GM12878 (cell line): ENCODE data around the gene SYNGR2. TPM values are rescaled to one million over a fixed set of nuclear protein-coding genes. Genes with fewer than 3 reads are reported as not detected.

Experiments
- ATAC-seq: fragments of 200-7000 bp; cut with Tn5 transposase; 3 replicates; pipeline ENCODE4 v1.9.1; 2020; ENCODE audit warnings: mild to moderate bottlenecking, moderate library complexity
- BruUV-seq: library from RNA; stranded (reverse); fragments of 400-500 nt; replicated peaks from 2 replicates; lab custom pipeline; 2021; lab: Mats Ljungman, UMichigan
- CTCF ChIA-PET: fragments of 300-600 bp; sonication (Branson Sonifier 250); formaldehyde crosslinking; extraction: SDS; loops from one replicate; lab custom pipeline; 2021; ENCODE audit warnings: inconsistent platforms; lab: Yijun Ruan, JAX
- POLR2A ChIA-PET: fragments of 350-600 bp; formaldehyde crosslinking; extraction: SDS; loops from one replicate; lab custom pipeline; 2021; ENCODE audit warnings: inconsistent platforms; lab: Charles Lee
- RAD21 ChIA-PET: fragments of 300-600 bp; sonication (Branson Sonifier 250); formaldehyde crosslinking; loops from one replicate; lab custom pipeline; 2023; ENCODE audit warnings: antibody characterized with exemption; ENCODE audit not compliant: unreplicated experiment; lab: Charles Lee
- SMC1A ChIA-PET: fragments of 300-600 bp; sonication (Branson Sonifier 250); formaldehyde crosslinking; loops from one replicate; lab custom pipeline; 2023; ENCODE audit not compliant: unreplicated experiment, uncharacterized antibody; lab: Charles Lee
- DNase-seq: peaks from one replicate; pipeline ENCODE4 v3.0.0-alpha.2; 2011; ENCODE audit warnings: low read depth, low spot score
- FAIRE-seq: peaks from 3 replicates; lab custom pipeline; 2011; peaks lifted over from hg19 to GRCh38; lab: Jason Lieb, UNC
- H2AFZ ChIP-seq: 2 replicates; pipeline ENCODE4 v1.6.0; 2011; ENCODE audit warnings: low read depth, low read length, control low read depth; ENCODE audit not compliant: control insufficient read depth
- H3K27ac ChIP-seq: 2 replicates; pipeline ENCODE4 v1.5.1; 2011; ENCODE audit warnings: control low read depth; ENCODE audit not compliant: control insufficient read depth, insufficient read depth
- H3K27me3 ChIP-seq, 2 experiments: replicated peaks in 1 of 2; 2 replicates each; pipeline versions ENCODE4 v1.6.0 to v1.6.1; 2011; ENCODE audit warnings: low read length in 1 of 2; ENCODE audit not compliant: control insufficient read depth in 2 of 2, insufficient read depth in 2 of 2
- H3K36me3 ChIP-seq, 2 experiments: 2 replicates each; pipeline ENCODE4 v1.5.1; 2011; ENCODE audit warnings: low read length in 1 of 2; ENCODE audit not compliant: control insufficient read depth in 2 of 2, insufficient read depth in 2 of 2
- H3K4me1 ChIP-seq: 2 replicates; pipeline ENCODE4 v1.6.1; 2011; ENCODE audit warnings: mild to moderate bottlenecking, low read length, moderate library complexity, mixed read lengths; ENCODE audit not compliant: control insufficient read depth, insufficient read depth
- H3K4me2 ChIP-seq: 2 replicates; pipeline ENCODE4 v1.6.0; 2011; ENCODE audit warnings: control low read depth; ENCODE audit not compliant: control insufficient read depth, insufficient read depth
- H3K4me3 ChIP-seq: fragments of 200-600 bp; sonication (generic); 2 replicates; pipeline ENCODE4 v1.5.1; 2016
- H3K79me2 ChIP-seq: 2 replicates; pipeline ENCODE4 v1.6.0; 2011; ENCODE audit warnings: low read length; ENCODE audit not compliant: control insufficient read depth, insufficient read depth
- H3K9ac ChIP-seq: 2 replicates; pipeline ENCODE4 v1.8.0; 2011; ENCODE audit warnings: low read length, control low read depth, mixed read lengths; ENCODE audit not compliant: control insufficient read depth, insufficient read depth
- H3K9me3 ChIP-seq: replicated peaks from 3 replicates; pipeline ENCODE4 v1.5.1; 2011; ENCODE audit warnings: mild to moderate bottlenecking, low read length; ENCODE audit not compliant: control insufficient read depth, insufficient read depth
- H4K20me1 ChIP-seq: 2 replicates; pipeline ENCODE4 v1.6.0; 2011; ENCODE audit not compliant: control insufficient read depth, insufficient read depth
- RFX5 ChIP-seq: IDR thresholded peaks from 2 replicates; pipeline ENCODE4 v1.6.1; 2011; ENCODE audit warnings: low read depth, low read length, improper control_type of control experiment
- SUPT20H ChIP-seq: IDR thresholded peaks from 2 replicates; pipeline ENCODE4 v1.6.1; 2011; ENCODE audit warnings: low read depth, mild to moderate bottlenecking, low read length, moderate library complexity, borderline replicate concordance; ENCODE audit not compliant: control insufficient read depth
- ZBED1 ChIP-seq: IDR thresholded peaks from 2 replicates; pipeline ENCODE4 v1.6.1; 2016; ENCODE audit warnings: borderline replicate concordance
- WGBS: methylation state at CpG from one replicate; pipeline ENCODE4 v1.1.6; 2016; ENCODE audit warnings: low lambda C conversion rate; ENCODE audit not compliant: insufficient replicate concordance, insufficient coverage; ENCODE audit errors: missing lambda C conversion rate; 5-methylcytosine and 5-hydroxymethylcytosine counted together
- in situ Hi-C: fragments of 300-500 bp; cut with MboI; formaldehyde crosslinking; loops from 9 replicates; pipeline ENCODE4 v1.14.3; 2018; ENCODE audit warnings: mixed read lengths
- intact Hi-C: fragments of 100-400 bp; cut with micrococcal nuclease; formaldehyde crosslinking; loops from one replicate; pipeline ENCODE4 v1.14.2; 2022; ENCODE audit not compliant: unreplicated experiment
- polyA plus RNA-seq, 11 experiments: library from polyadenylated mRNA; depleted of rRNA in 4 of 11; unstranded in 6 of 11; stranded (reverse) in 5 of 11; fragments of >200 nt; fragmentation: Nextera tagmentation in 4 of 11; fragmentation: Illumina TruSeq in 1 of 11; extraction: Ambion mirVana in 4 of 11; extraction: Trizol in 1 of 11; gene quantifications; 1 replicate in 1 of 11; 2 replicates in 10 of 11; pipeline versions ENCODE4 v1.2.1 to v1.2.3, GENCODE V29; 2011 to 2016; ENCODE audit warnings: inconsistent platforms in 2 of 11, missing spikeins in 2 of 11, low read depth in 1 of 11
- total RNA-seq, 4 experiments: library from RNA; depleted of rRNA in 3 of 4; stranded (reverse); fragments of >200 nt in 3 of 4; fragmentation: Illumina TruSeq in 1 of 4; extraction: Trizol in 1 of 4; gene quantifications; 2 replicates each; pipeline versions ENCODE4 v1.2.1 to v1.2.3, GENCODE V29; 2013 to 2021
- TF ChIP-seq, protein P1 (sequence below): fragments of 450-650 bp; IDR thresholded peaks from 2 replicates; pipeline ENCODE4 v1.6.1; 2016; ENCODE audit warnings: mild to moderate bottlenecking
- TF ChIP-seq, protein P2 (sequence below): IDR thresholded peaks from 2 replicates; pipeline ENCODE4 v1.6.1; 2011; ENCODE audit warnings: mild to moderate bottlenecking, low read depth, low read length, moderate library complexity; ENCODE audit not compliant: insufficient replicate concordance

SYNGR2 gene
- total and polyA plus RNA-seq, 10 of the 15 experiments (the other 5 are each of a cell fraction or from before 2014, with no cell fraction given) = 4.4 to 529 (median 261) TPM

DNA sequence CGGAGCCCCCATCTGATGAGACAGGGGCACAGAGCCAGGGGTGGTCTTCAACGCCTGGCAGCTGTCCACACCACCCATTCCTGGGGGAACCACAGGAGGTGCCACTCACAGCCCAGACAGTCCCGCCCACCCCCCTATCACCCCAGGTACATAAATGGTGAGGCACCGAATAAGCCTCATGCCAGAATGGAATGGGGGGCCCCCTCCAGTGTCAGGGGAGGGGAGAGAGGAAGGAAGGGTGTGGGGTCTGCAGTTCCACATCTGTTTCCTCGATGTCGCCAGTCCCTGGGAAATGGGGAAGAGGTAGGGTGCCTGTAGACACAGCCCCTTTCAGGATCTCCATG lies 41.5 kb upstream of the SYNGR2 start:
- Histone ChIP-seq H3K9me3 (no peaks in the 10 kb centered on the region), H3K27me3 (no peaks in the 10 kb centered on the region), H3K79me2 (peaks cover 98% of the 10 kb centered on the region), H2AFZ (no peak overlapping the region), H3K4me3 (peak overlapping the region; percentile 94), H4K20me1 (no peaks in the 10 kb centered on the region), H3K4me1 (peaks cover 66% of the 10 kb centered on the region), H3K9ac (peak overlapping the region; percentile 93), H3K4me2 (peak overlapping the region; percentile 100), H3K36me3 (peaks cover 7 to 10% of the 10 kb centered on the region in 2 experiments), H3K27ac (peak overlapping the region; percentile 95)
- ChIA-PET SMC1A (interaction anchor here (0.6 to 2.9 kb wide), 4 partner anchors 21 to 88 kb away, joined by 3 to 6 read pairs (median 3); no protein-coding TSS in a partner anchor), CTCF (interaction anchor here (0.6 to 12.7 kb wide), 7 partner anchors 10 to 108 kb away, joined by 3 to 100 read pairs (median 5); no protein-coding TSS in a partner anchor), RAD21 (interaction anchor here (0.9 to 3.9 kb wide), 9 partner anchors 8 to 107 kb away, joined by 4 to 29 read pairs (median 12); no protein-coding TSS in a partner anchor), POLR2A (interaction anchor here (0.9 to 8.0 kb wide), 7 partner anchors 13 to 108 kb away, joined by 3 to 85 read pairs (median 8); partner anchors contain the start of genes AFMID, SYNGR2 and TK1)
- intact Hi-C loops (no loop called here), in situ Hi-C loops (no loop called here)
- DNase-seq (no peak), ATAC-seq (no peak), FAIRE-seq (no peak)
- 0% methylated on average over 6 of the region's 6 CpGs for WGBS
- TF ChIP-seq SUPT20H = no peak
- TF ChIP-seq RFX5 = no peak
- TF ChIP-seq, protein P1, sequence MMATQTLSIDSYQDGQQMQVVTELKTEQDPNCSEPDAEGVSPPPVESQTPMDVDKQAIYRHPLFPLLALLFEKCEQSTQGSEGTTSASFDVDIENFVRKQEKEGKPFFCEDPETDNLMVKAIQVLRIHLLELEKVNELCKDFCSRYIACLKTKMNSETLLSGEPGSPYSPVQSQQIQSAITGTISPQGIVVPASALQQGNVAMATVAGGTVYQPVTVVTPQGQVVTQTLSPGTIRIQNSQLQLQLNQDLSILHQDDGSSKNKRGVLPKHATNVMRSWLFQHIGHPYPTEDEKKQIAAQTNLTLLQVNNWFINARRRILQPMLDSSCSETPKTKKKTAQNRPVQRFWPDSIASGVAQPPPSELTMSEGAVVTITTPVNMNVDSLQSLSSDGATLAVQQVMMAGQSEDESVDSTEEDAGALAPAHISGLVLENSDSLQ = peak; percentile 58; the same call in 1 of the 2 replicates
- TF ChIP-seq ZBED1 = no peak
- TF ChIP-seq, protein P2, sequence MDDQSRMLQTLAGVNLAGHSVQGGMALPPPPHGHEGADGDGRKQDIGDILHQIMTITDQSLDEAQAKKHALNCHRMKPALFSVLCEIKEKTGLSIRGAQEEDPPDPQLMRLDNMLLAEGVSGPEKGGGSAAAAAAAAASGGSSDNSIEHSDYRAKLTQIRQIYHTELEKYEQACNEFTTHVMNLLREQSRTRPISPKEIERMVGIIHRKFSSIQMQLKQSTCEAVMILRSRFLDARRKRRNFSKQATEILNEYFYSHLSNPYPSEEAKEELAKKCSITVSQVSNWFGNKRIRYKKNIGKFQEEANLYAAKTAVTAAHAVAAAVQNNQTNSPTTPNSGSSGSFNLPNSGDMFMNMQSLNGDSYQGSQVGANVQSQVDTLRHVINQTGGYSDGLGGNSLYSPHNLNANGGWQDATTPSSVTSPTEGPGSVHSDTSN = peak; percentile 40
- BruUV-seq = no TSS peak
